MCF 10A (cell line): ENCODE measurements around the gene PAX3. TPM values are rescaled to one million over a fixed set of nuclear protein-coding genes. Genes with fewer than 3 reads are reported as not detected.

Experiments
- BruUV-seq: library from RNA; stranded (reverse); fragments of 400-500 nt; replicated peaks from 2 replicates; lab custom pipeline; 2021; lab: Mats Ljungman, UMichigan
- CTCF ChIA-PET: fragments of 300-600 bp; sonication (Branson Sonifier 250); formaldehyde crosslinking; extraction: SDS; loops from one replicate; lab custom pipeline; 2021; ENCODE audit warnings: antibody characterized with exemption, inconsistent platforms; lab: Yijun Ruan, JAX
- POLR2A ChIA-PET: fragments of 300-600, 350-650 bp; sonication (Branson Sonifier 250); formaldehyde crosslinking; extraction: SDS; loops from one replicate; lab custom pipeline; 2020; ENCODE audit warnings: antibody characterized with exemption, inconsistent platforms; lab: Yijun Ruan, JAX
- DNase-seq: peaks from one replicate; pipeline ENCODE4 v3.0.0-alpha.2; 2018; ENCODE audit not compliant: unreplicated experiment
- H3K27ac Mint-ChIP-seq: one replicate; pipeline ENCODE4 v1.8.0; 2022; ENCODE audit warnings: mild to moderate bottlenecking, low read depth, mixed read lengths; ENCODE audit not compliant: unreplicated experiment
- H3K27me3 Mint-ChIP-seq: one replicate; pipeline ENCODE4 v1.8.0; 2022; ENCODE audit warnings: mixed read lengths; ENCODE audit not compliant: insufficient read depth, unreplicated experiment
- H3K36me3 Mint-ChIP-seq: one replicate; pipeline ENCODE4 v1.8.0; 2022; ENCODE audit warnings: mild to moderate bottlenecking, moderate library complexity, mixed read lengths; ENCODE audit not compliant: insufficient read depth, unreplicated experiment
- H3K4me1 Mint-ChIP-seq: one replicate; pipeline ENCODE4 v1.8.0; 2022; ENCODE audit warnings: mixed read lengths; ENCODE audit not compliant: insufficient read depth, unreplicated experiment
- H3K4me3 Mint-ChIP-seq: one replicate; pipeline ENCODE4 v1.8.0; 2022; ENCODE audit warnings: mild to moderate bottlenecking, moderate library complexity, mixed read lengths; ENCODE audit not compliant: unreplicated experiment
- H3K9me3 Mint-ChIP-seq: one replicate; pipeline ENCODE4 v1.8.0; 2022; ENCODE audit warnings: mixed read lengths; ENCODE audit not compliant: unreplicated experiment
- intact Hi-C: fragments of 100-400 bp; cut with micrococcal nuclease; formaldehyde crosslinking; loops from 2 replicates; pipeline ENCODE4 v1.14.1; 2022
- total RNA-seq: library from RNA; stranded (reverse); gene quantifications from 2 replicates; pipeline ENCODE4 v1.2.3, GENCODE V29; 2022
- TF ChIP-seq, protein P1 (sequence below): fragments of 200-600 bp; IDR thresholded peaks from one replicate; pipeline ENCODE4 v1.8.0; 2022; ENCODE audit warnings: antibody characterized with exemption, mild to moderate bottlenecking; ENCODE audit not compliant: unreplicated experiment

PAX3 gene
- total RNA-seq, 1 experiment from 2014 or later, result not detected

GRCh38 chr2:222304737-222305515 is 6.1 kb upstream of the PAX3 start:
- no TSS peak for BruUV-seq
- intact Hi-C loops, result no loop called here
- no peak overlapping the region for H3K27ac Mint-ChIP-seq
- no peak for DNase-seq
- peak overlapping the region; percentile 36 for H3K4me3 Mint-ChIP-seq
- ChIA-PET POLR2A (no interaction called here), CTCF (no interaction called here)
- H3K9me3 Mint-ChIP-seq, result no peaks in the 10 kb centered on the region
- peaks cover 100% of the 10 kb centered on the region for H3K27me3 Mint-ChIP-seq
- TF ChIP-seq, protein P1, sequence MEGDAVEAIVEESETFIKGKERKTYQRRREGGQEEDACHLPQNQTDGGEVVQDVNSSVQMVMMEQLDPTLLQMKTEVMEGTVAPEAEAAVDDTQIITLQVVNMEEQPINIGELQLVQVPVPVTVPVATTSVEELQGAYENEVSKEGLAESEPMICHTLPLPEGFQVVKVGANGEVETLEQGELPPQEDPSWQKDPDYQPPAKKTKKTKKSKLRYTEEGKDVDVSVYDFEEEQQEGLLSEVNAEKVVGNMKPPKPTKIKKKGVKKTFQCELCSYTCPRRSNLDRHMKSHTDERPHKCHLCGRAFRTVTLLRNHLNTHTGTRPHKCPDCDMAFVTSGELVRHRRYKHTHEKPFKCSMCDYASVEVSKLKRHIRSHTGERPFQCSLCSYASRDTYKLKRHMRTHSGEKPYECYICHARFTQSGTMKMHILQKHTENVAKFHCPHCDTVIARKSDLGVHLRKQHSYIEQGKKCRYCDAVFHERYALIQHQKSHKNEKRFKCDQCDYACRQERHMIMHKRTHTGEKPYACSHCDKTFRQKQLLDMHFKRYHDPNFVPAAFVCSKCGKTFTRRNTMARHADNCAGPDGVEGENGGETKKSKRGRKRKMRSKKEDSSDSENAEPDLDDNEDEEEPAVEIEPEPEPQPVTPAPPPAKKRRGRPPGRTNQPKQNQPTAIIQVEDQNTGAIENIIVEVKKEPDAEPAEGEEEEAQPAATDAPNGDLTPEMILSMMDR, result no peak
- peaks cover 22% of the 10 kb centered on the region for H3K4me1 Mint-ChIP-seq
- H3K36me3 Mint-ChIP-seq, result no peaks in the 10 kb centered on the region

- no peak overlapping the region for H3K27ac Mint-ChIP-seq
- peaks cover 100% of the 10 kb centered on the region for H3K27me3 Mint-ChIP-seq
- ChIA-PET POLR2A (no interaction called here), CTCF (no interaction called here)
- TF ChIP-seq, protein P1, result no peak
- H3K4me1 Mint-ChIP-seq, result peaks cover 22% of the 10 kb centered on the region
- H3K9me3 Mint-ChIP-seq, result peaks cover 6% of the 10 kb centered on the region
- no peak overlapping the region for H3K4me3 Mint-ChIP-seq
- DNase-seq, result no peak
- intact Hi-C loops, result no loop called here
- BruUV-seq, result no TSS peak
- H3K36me3 Mint-ChIP-seq, result no peaks in the 10 kb centered on the region
Observed at GRCh38 chr2:222303828-222304736, 5.3 kb upstream of the PAX3 start.

GRCh38 chr2:222303045-222303827 is 4.4 kb upstream of the PAX3 start:
- Mint-ChIP-seq H3K27me3 (peaks cover 100% of the 10 kb centered on the region), H3K4me1 (peaks cover 22% of the 10 kb centered on the region), H3K9me3 (peaks cover 8% of the 10 kb centered on the region), H3K27ac (no peak overlapping the region), H3K36me3 (no peaks in the 10 kb centered on the region), H3K4me3 (no peak overlapping the region)
- ChIA-PET CTCF (no interaction called here), POLR2A (no interaction called here)
- no peak for DNase-seq
- TF ChIP-seq, protein P1, result no peak
- BruUV-seq, result no TSS peak
- intact Hi-C loops, result no loop called here
